HepG2 (cell line): ENCODE measurements around the gene SORD. TPM values are rescaled to one million over a fixed set of nuclear protein-coding genes. Genes with fewer than 3 reads are reported as not detected.
"Not testable (repeated sequence)": the region's sequence is repeated elsewhere in the genome, so short reads cannot be mapped to it uniquely, and the experiment has no call there.

Source experiments
- ATAC-seq: fragments of 200-7000 bp; cut with Tn5 transposase; 3 replicates; pipeline ENCODE4 v1.9.1; 2020; ENCODE audit warnings: mild to moderate bottlenecking, moderate library complexity
- BruUV-seq: library from RNA; stranded (reverse); fragments of 400-500 nt; replicated peaks from 2 replicates; lab custom pipeline; 2021; lab: Mats Ljungman, UMichigan
- CTCF ChIA-PET: fragments of 300-600 bp; formaldehyde crosslinking; extraction: SDS; loops from one replicate; lab custom pipeline; 2021; ENCODE audit warnings: low total read pairs, inconsistent platforms, low intra/inter-chr PET ratio; lab: Yijun Ruan, JAX
- POLR2A ChIA-PET: fragments of 350-600 bp; sonication (Branson Sonifier 250); formaldehyde crosslinking; loops from one replicate; lab custom pipeline; 2020; ENCODE audit warnings: antibody characterized with exemption, inconsistent platforms; lab: Yijun Ruan, JAX
- DNase-seq: peaks from one replicate; pipeline ENCODE4 v3.0.0-alpha.2; 2015; ENCODE audit warnings: low spot score
- FAIRE-seq: peaks from 3 replicates; lab custom pipeline; 2011; peaks lifted over from hg19 to GRCh38; lab: Jason Lieb, UNC
- H2AFZ ChIP-seq: one replicate; pipeline ENCODE4 v1.6.1; 2011; ENCODE audit warnings: low read length, inconsistent platforms
- H3K27ac ChIP-seq: fragments of 300-600 bp; 3 replicates; pipeline ENCODE4 v1.8.0; 2011; ENCODE audit warnings: mixed run types, mild to moderate bottlenecking, mixed read lengths, low read length, inconsistent platforms; ENCODE audit not compliant: insufficient read depth; ENCODE audit errors: extremely low read length
- H3K27me3 ChIP-seq, 2 experiments: fragments of 200-600 bp in 1 of 2; 2 replicates in 1 of 2; 3 replicates in 1 of 2; pipeline versions ENCODE4 v1.6.0 to v1.8.0; 2011; ENCODE audit warnings: low read length in 2 of 2, mild to moderate bottlenecking in 2 of 2, moderate library complexity in 2 of 2, inconsistent platforms in 1 of 2; ENCODE audit not compliant: insufficient read depth in 2 of 2, control insufficient read depth in 1 of 2
- H3K36me3 ChIP-seq, 2 experiments: fragments of 200-600 bp in 1 of 2; replicated peaks in 1 of 2; 2 replicates in 1 of 2; 3 replicates in 1 of 2; pipeline versions ENCODE4 v1.5.1 to v1.8.0; 2011; ENCODE audit warnings: low read length in 2 of 2, inconsistent platforms in 1 of 2; ENCODE audit not compliant: insufficient read depth in 2 of 2, control insufficient read depth in 1 of 2
- H3K4me1 ChIP-seq: 2 replicates; pipeline ENCODE4 v1.5.1; 2012; ENCODE audit warnings: low read length, inconsistent platforms; ENCODE audit not compliant: insufficient read depth
- H3K4me2 ChIP-seq: 2 replicates; pipeline ENCODE4 v1.6.0; 2011; ENCODE audit warnings: low read depth, low read length, inconsistent platforms
- H3K4me3 ChIP-seq, 3 experiments: fragments of 200-600 bp in 1 of 3; sonication (generic), shearing (Covaris generic) in 1 of 3; replicated peaks in 1 of 3; 2 replicates each; pipeline ENCODE4 v1.5.1; 2011 to 2016; ENCODE audit warnings: low read length in 3 of 3, inconsistent platforms in 2 of 3, low read depth in 2 of 3, mild to moderate bottlenecking in 2 of 3, control low read depth in 1 of 3, mixed read lengths in 1 of 3; ENCODE audit not compliant: insufficient read depth in 1 of 3
- H3K79me2 ChIP-seq: one replicate; pipeline ENCODE4 v1.6.1; 2011; ENCODE audit warnings: low read length, inconsistent platforms; ENCODE audit not compliant: insufficient read depth
- H3K9ac ChIP-seq: 2 replicates; pipeline ENCODE4 v1.6.0; 2011; ENCODE audit warnings: mild to moderate bottlenecking, low read depth, low read length, inconsistent platforms; ENCODE audit not compliant: insufficient read depth
- H3K9me3 ChIP-seq: 2 replicates; pipeline ENCODE4 v1.5.1; 2012; ENCODE audit warnings: mild to moderate bottlenecking, low read length
- H4K20me1 ChIP-seq: 2 replicates; pipeline ENCODE4 v1.6.0; 2011; ENCODE audit warnings: inconsistent platforms, mild to moderate bottlenecking, low read length, moderate library complexity; ENCODE audit not compliant: insufficient read depth
- CEBPG ChIP-seq: IDR thresholded peaks from 2 replicates; pipeline ENCODE4 v1.6.1; 2016
- GATAD2A ChIP-seq: IDR thresholded peaks from 2 replicates; pipeline ENCODE4 v1.6.1; 2016
- HDAC2 ChIP-seq: sonication (generic); formaldehyde crosslinking; IDR thresholded peaks from 2 replicates; pipeline ENCODE4 v1.4.0; 2020; ENCODE audit warnings: missing genetic modification reagents
- MAX ChIP-seq: IDR thresholded peaks from 2 replicates; pipeline ENCODE4 v1.6.1; 2012; ENCODE audit warnings: inconsistent platforms
- NONO ChIP-seq, 2 experiments: fragments of 450-650 bp in 1 of 2; sonication (generic) in 1 of 2; formaldehyde crosslinking in 1 of 2; IDR thresholded peaks in 1 of 2; conservative IDR thresholded peaks in 1 of 2; 2 replicates each; pipeline versions ENCODE4 v1.6.1 to v1.8.0; 2017 to 2022; ENCODE audit warnings: mild to moderate bottlenecking in 1 of 2, missing genetic modification reagents in 1 of 2, moderate library complexity in 1 of 2
- PAXIP1 ChIP-seq: sonication (generic); formaldehyde crosslinking; conservative IDR thresholded peaks from 2 replicates; pipeline ENCODE4 v1.4.0; 2020; ENCODE audit warnings: mild to moderate bottlenecking, missing genetic modification reagents, moderate library complexity
- PHF21A ChIP-seq: sonication (generic); formaldehyde crosslinking; IDR thresholded peaks from 2 replicates; pipeline ENCODE4 v1.5.0; 2020; ENCODE audit warnings: mild to moderate bottlenecking, missing genetic modification reagents
- POGZ ChIP-seq: sonication (generic); formaldehyde crosslinking; IDR thresholded peaks from 2 replicates; pipeline ENCODE4 v1.4.0; 2020; ENCODE audit warnings: mild to moderate bottlenecking, missing genetic modification reagents
- SALL1 ChIP-seq: sonication (generic); formaldehyde crosslinking; IDR thresholded peaks from 2 replicates; pipeline ENCODE4 v1.8.0; 2022; ENCODE audit warnings: mild to moderate bottlenecking, missing genetic modification reagents
- SOX6 ChIP-seq, 2 experiments: fragments of 450-650 bp in 1 of 2; sonication (generic) in 1 of 2; formaldehyde crosslinking in 1 of 2; IDR thresholded peaks; 2 replicates each; pipeline versions ENCODE4 v1.4.0 to v1.6.1; 2017 to 2020; ENCODE audit warnings: antibody characterized with exemption in 1 of 2, mild to moderate bottlenecking in 1 of 2, missing genetic modification reagents in 1 of 2
- ZBTB7A ChIP-seq: sonication (generic); formaldehyde crosslinking; IDR thresholded peaks from 2 replicates; pipeline ENCODE4 v1.8.0; 2022; ENCODE audit warnings: mild to moderate bottlenecking, missing genetic modification reagents
- WGBS: methylation state at CpG from one replicate; pipeline ENCODE4 v1.1.6; 2017; ENCODE audit warnings: low lambda C conversion rate; 5-methylcytosine and 5-hydroxymethylcytosine counted together
- in situ Hi-C: cut with HindIII; loops from 2 replicates; pipeline ENCODE4 v1.10.0; 2017; ENCODE audit warnings: low pct_unique_long_range_greater_than_20kb; ENCODE audit not compliant: extremely low pct_ligation_motif_present
- intact Hi-C: fragments of 100-400 bp; cut with micrococcal nuclease; formaldehyde crosslinking; loops from one replicate; pipeline ENCODE4 v1.10.0; 2022; ENCODE audit not compliant: unreplicated experiment
- polyA plus RNA-seq, 8 experiments: library from polyadenylated mRNA; depleted of rRNA in 3 of 8; stranded (reverse) in 7 of 8; unstranded in 1 of 8; fragments of >200 nt; fragmentation: Illumina TruSeq in 4 of 8; extraction: Trizol in 4 of 8; gene quantifications; 2 replicates each; pipeline versions ENCODE4 v1.2.1 to v1.2.3, GENCODE V29; 2011 to 2016; ENCODE audit warnings: low read depth in 4 of 8, missing spikeins in 1 of 8, mixed read lengths in 1 of 8; ENCODE audit not compliant: insufficient read depth in 1 of 8
- total RNA-seq, 5 experiments: library from RNA; depleted of rRNA; stranded (reverse); fragments of >200 nt; fragmentation: Illumina TruSeq; extraction: Trizol; gene quantifications; 2 replicates each; pipeline ENCODE4 v1.2.3, GENCODE V29; 2016; ENCODE audit warnings: low read depth in 1 of 5
- TF ChIP-seq, protein P1 (sequence below): sonication (generic); formaldehyde crosslinking; IDR thresholded peaks from 2 replicates; pipeline ENCODE4 v1.5.1; 2020; ENCODE audit warnings: mild to moderate bottlenecking, missing genetic modification reagents, borderline replicate concordance
- TF ChIP-seq, protein P2 (sequence below): sonication (generic); formaldehyde crosslinking; IDR thresholded peaks from 2 replicates; pipeline ENCODE4 v1.5.0; 2020; ENCODE audit warnings: missing genetic modification reagents

SORD gene
- total and polyA plus RNA-seq, 2 of the 13 experiments (the other 11 are each of a cell fraction or from before 2014, with no cell fraction given), result 59.1 to 95.3 TPM

DNA sequence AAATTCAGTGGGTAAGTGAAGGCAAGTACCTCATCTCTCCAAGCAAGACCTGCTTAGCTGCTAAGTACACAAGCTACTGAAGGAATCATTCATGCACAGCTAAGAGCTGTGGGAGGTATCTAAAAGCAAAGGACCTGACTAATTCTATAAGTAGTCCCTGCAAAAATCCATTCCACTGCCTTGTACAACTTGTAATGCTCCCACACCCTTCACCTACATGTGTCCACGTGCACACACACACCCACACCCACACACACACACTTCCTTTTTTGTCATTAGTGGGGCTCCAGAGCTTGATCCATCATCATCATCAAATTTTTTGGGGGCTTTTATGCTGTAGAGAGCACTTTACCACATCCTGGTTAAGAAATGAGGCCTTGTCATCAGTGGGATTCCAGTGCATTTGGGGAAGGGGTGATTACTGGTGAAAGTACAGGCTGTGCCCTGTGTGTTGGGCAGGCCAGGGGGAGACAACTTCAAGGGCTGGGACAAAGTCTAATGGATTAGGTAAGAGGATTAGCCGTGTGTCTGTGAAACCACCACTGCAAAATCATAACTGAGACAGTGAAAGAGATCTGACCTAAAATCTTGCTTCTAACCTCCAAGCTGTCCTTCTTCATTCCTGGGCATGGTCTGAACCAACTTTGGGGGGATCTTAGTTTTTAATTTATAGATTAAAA is 19.1 kb upstream of the SORD start:
- FAIRE-seq (peak; percentile 72), DNase-seq (peak; percentile 39), ATAC-seq (peak; percentile 90)
- H3K27me3 ChIP-seq; in situ Hi-C loops; CTCF ChIA-PET; H3K9me3 ChIP-seq; H3K4me3 ChIP-seq; H3K79me2 ChIP-seq; H3K9ac ChIP-seq; POLR2A ChIA-PET; intact Hi-C loops; BruUV-seq; H2AFZ ChIP-seq; H3K36me3 ChIP-seq; H4K20me1 ChIP-seq; TF ChIP-seq SOX6, NONO (IDR thresholded peaks at IDR 0.05): not testable (repeated sequence)
- H3K4me1 ChIP-seq, result peaks cover 43% of the 10 kb centered on the region
- H3K27ac ChIP-seq, result peak overlapping the region; percentile 15
- WGBS, result 0% methylated on average over 2 of the region's 2 CpGs
- H3K4me2 ChIP-seq, result peak overlapping the region; percentile 55
- TF ChIP-seq SOX6 (CRISPR knock-in tag; IDR thresholded peaks at IDR 0.05), result peak; percentile 49; the same call in 1 of the 2 replicates
- peak; percentile 33; the same call in 1 of the 2 replicates for TF ChIP-seq PHF21A (CRISPR knock-in tag)
- peak; percentile 95 for TF ChIP-seq ZBTB7A (CRISPR knock-in tag)
- TF ChIP-seq POGZ (CRISPR knock-in tag), result peak; percentile 35; the same call in 1 of the 2 replicates
- peak; percentile 56; the same call in 1 of the 2 replicates for TF ChIP-seq GATAD2A (CRISPR knock-in tag)
- TF ChIP-seq, protein P1, sequence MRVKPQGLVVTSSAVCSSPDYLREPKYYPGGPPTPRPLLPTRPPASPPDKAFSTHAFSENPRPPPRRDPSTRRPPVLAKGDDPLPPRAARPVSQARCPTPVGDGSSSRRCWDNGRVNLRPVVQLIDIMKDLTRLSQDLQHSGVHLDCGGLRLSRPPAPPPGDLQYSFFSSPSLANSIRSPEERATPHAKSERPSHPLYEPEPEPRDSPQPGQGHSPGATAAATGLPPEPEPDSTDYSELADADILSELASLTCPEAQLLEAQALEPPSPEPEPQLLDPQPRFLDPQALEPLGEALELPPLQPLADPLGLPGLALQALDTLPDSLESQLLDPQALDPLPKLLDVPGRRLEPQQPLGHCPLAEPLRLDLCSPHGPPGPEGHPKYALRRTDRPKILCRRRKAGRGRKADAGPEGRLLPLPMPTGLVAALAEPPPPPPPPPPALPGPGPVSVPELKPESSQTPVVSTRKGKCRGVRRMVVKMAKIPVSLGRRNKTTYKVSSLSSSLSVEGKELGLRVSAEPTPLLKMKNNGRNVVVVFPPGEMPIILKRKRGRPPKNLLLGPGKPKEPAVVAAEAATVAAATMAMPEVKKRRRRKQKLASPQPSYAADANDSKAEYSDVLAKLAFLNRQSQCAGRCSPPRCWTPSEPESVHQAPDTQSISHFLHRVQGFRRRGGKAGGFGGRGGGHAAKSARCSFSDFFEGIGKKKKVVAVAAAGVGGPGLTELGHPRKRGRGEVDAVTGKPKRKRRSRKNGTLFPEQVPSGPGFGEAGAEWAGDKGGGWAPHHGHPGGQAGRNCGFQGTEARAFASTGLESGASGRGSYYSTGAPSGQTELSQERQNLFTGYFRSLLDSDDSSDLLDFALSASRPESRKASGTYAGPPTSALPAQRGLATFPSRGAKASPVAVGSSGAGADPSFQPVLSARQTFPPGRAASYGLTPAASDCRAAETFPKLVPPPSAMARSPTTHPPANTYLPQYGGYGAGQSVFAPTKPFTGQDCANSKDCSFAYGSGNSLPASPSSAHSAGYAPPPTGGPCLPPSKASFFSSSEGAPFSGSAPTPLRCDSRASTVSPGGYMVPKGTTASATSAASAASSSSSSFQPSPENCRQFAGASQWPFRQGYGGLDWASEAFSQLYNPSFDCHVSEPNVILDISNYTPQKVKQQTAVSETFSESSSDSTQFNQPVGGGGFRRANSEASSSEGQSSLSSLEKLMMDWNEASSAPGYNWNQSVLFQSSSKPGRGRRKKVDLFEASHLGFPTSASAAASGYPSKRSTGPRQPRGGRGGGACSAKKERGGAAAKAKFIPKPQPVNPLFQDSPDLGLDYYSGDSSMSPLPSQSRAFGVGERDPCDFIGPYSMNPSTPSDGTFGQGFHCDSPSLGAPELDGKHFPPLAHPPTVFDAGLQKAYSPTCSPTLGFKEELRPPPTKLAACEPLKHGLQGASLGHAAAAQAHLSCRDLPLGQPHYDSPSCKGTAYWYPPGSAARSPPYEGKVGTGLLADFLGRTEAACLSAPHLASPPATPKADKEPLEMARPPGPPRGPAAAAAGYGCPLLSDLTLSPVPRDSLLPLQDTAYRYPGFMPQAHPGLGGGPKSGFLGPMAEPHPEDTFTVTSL (CRISPR knock-in tag), result peak; percentile 58; the same call in 1 of the 2 replicates
- TF ChIP-seq MAX, result peak; percentile 19; the same call in 1 of the 2 replicates
- 0 out of 2 replicates have a peak, but pooled peaks have one; percentile 11 for TF ChIP-seq CEBPG (CRISPR knock-in tag)
- 0 out of 2 replicates have a peak, but pooled peaks have one; percentile 17 for TF ChIP-seq HDAC2 (CRISPR knock-in tag)
- TF ChIP-seq SALL1, result peak; percentile 83
- TF ChIP-seq, protein P2, sequence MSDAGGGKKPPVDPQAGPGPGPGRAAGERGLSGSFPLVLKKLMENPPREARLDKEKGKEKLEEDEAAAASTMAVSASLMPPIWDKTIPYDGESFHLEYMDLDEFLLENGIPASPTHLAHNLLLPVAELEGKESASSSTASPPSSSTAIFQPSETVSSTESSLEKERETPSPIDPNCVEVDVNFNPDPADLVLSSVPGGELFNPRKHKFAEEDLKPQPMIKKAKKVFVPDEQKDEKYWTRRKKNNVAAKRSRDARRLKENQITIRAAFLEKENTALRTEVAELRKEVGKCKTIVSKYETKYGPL, result peak; percentile 56; the same call in 1 of the 2 replicates
- 0 out of 2 replicates have a peak, but pooled peaks have one; percentile 30 for TF ChIP-seq NONO (CRISPR knock-in tag; conservative IDR thresholded peaks at IDR 0.05)
- TF ChIP-seq PAXIP1, result peak; percentile 67
